ENCODE results near the gene SEMA3D. TPM values are rescaled to one million over a fixed set of nuclear protein-coding genes. Genes with fewer than 3 reads are reported as not detected.

The SEMA3D gene
- total and polyA plus RNA-seq, 2 of the 13 experiments (the other 11 are each of a cell fraction or from before 2014, with no cell fraction given), result 0.07 TPM; not detected in 1

DNA sequence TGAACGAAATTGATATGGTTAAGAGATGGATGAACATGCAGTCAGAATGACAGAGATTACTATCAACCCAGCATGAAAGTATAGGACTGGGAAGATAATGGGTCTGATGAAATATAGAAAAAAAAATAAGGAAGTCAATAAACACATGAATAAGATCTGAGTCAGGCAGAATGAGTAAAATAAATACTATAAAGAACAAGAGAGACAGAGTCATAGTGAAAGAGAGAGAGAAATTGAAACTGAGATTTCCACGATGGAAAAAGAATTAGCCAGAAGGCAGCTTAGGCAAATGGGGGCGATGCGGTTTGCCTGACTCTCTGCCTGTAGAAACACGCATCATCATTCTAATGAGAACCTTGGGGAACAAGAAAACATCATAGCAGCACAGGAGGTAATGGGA is 26.6 kb downstream of the SEMA3D start:
- Histone ChIP-seq H4K20me1 (ENCODE audit: insufficient read depth, low read length) (no peaks in the 10 kb centered on the region), H3K4me1 (ENCODE audit: insufficient read depth, low read length) (no peaks in the 10 kb centered on the region), H3K9ac (ENCODE audit: insufficient read depth, low read depth, low read length) (no peak overlapping the region), H3K36me3 (replicated peaks in 1 of 2; ENCODE audit: control insufficient read depth in 1 of 2, insufficient read depth in 2 of 2, low read length in 2 of 2) (no peaks in the 10 kb centered on the region), H3K4me2 (ENCODE audit: low read depth, low read length) (no peak overlapping the region), H3K9me3 (ENCODE audit: low read length) (no peaks in the 10 kb centered on the region), H3K4me3 (replicated peaks in 1 of 3; ENCODE audit: insufficient read depth in 1 of 3, low read depth in 2 of 3, low read length in 3 of 3) (no peak overlapping the region), H2AFZ (ENCODE audit: low read length) (no peak overlapping the region), H3K27me3 (ENCODE audit: control insufficient read depth in 1 of 2, insufficient read depth in 2 of 2, low read length in 2 of 2) (no peaks in the 10 kb centered on the region), H3K79me2 (ENCODE audit: insufficient read depth, low read length) (no peaks in the 10 kb centered on the region), H3K27ac (ENCODE audit: extremely low read length, insufficient read depth, low read length) (no peak overlapping the region)
- in situ Hi-C loops (cut with HindIII; ENCODE audit: extremely low pct_ligation_motif_present, low pct_unique_long_range_greater_than_20kb), result no loop called here
- TF ChIP-seq KLF11 (CRISPR knock-in tag; IDR thresholded peaks at IDR 0.05) (no peak), ZNF557 (CRISPR knock-in tag; IDR thresholded peaks at IDR 0.05) (no peak), ZMYM2 (CRISPR knock-in tag; IDR thresholded peaks at IDR 0.05) (no peak), FOXA3 (CRISPR knock-in tag; IDR thresholded peaks at IDR 0.05) (no peak), ZNF678 (CRISPR knock-in tag; IDR thresholded peaks at IDR 0.05) (no peak), SATB2 (CRISPR knock-in tag; IDR thresholded peaks at IDR 0.05) (no peak)
- TF ChIP-seq, protein P1, sequence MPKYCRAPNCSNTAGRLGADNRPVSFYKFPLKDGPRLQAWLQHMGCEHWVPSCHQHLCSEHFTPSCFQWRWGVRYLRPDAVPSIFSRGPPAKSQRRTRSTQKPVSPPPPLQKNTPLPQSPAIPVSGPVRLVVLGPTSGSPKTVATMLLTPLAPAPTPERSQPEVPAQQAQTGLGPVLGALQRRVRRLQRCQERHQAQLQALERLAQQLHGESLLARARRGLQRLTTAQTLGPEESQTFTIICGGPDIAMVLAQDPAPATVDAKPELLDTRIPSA (CRISPR knock-in tag; IDR thresholded peaks at IDR 0.05; ENCODE audit: borderline replicate concordance), result no peak
- TF ChIP-seq, protein P2, sequence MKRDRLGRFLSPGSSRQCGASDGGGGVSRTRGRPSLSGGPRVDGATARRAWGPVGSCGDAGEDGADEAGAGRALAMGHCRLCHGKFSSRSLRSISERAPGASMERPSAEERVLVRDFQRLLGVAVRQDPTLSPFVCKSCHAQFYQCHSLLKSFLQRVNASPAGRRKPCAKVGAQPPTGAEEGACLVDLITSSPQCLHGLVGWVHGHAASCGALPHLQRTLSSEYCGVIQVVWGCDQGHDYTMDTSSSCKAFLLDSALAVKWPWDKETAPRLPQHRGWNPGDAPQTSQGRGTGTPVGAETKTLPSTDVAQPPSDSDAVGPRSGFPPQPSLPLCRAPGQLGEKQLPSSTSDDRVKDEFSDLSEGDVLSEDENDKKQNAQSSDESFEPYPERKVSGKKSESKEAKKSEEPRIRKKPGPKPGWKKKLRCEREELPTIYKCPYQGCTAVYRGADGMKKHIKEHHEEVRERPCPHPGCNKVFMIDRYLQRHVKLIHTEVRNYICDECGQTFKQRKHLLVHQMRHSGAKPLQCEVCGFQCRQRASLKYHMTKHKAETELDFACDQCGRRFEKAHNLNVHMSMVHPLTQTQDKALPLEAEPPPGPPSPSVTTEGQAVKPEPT (CRISPR knock-in tag; IDR thresholded peaks at IDR 0.05; ENCODE audit: low read depth), result no peak
- DNase-seq (ENCODE audit: low spot score), result no peak
- no TSS peak for BruUV-seq (replicated peaks)
- no peak for FAIRE-seq
- no peak for ATAC-seq
- CTCF ChIA-PET (ENCODE audit: low intra/inter-chr PET ratio, low total read pairs), result no interaction called here
- POLR2A ChIA-PET, result no interaction called here
- 2% methylated on average over 5 of the region's 5 CpGs for WGBS (ENCODE audit: low lambda C conversion rate)
- intact Hi-C loops (cut with micrococcal nuclease; ENCODE audit: unreplicated experiment), result no loop called here
